HL-60 (cell line): Measurements from ENCODE around the gene KLHL21.
"Not testable (repeated sequence)": the region's sequence is repeated elsewhere in the genome, so short reads cannot be mapped to it uniquely, and the experiment has no call there.

Source experiments
- GABPA ChIP-seq: IDR thresholded peaks from 2 replicates; pipeline ENCODE4 v1.6.1; 2012; ENCODE audit warnings: low read depth
- POLR2AphosphoS5 ChIP-seq: IDR thresholded peaks from 2 replicates; pipeline ENCODE4 v1.6.1; 2012; ENCODE audit warnings: low read depth
- SPI1 ChIP-seq: IDR thresholded peaks from 2 replicates; pipeline ENCODE4 v1.6.1; 2012; ENCODE audit warnings: low read depth, mild to moderate bottlenecking, borderline replicate concordance
- TF ChIP-seq, protein P1 (sequence below): IDR thresholded peaks from one replicate; pipeline ENCODE4 v1.5.1; 2011; ENCODE audit warnings: low read length, control low read depth, inconsistent platforms; ENCODE audit not compliant: insufficient read depth
- TF ChIP-seq, protein P2 (sequence below): IDR thresholded peaks from 2 replicates; pipeline ENCODE4 v1.6.1; 2012; ENCODE audit warnings: low read depth; ENCODE audit not compliant: insufficient replicate concordance

DNA sequence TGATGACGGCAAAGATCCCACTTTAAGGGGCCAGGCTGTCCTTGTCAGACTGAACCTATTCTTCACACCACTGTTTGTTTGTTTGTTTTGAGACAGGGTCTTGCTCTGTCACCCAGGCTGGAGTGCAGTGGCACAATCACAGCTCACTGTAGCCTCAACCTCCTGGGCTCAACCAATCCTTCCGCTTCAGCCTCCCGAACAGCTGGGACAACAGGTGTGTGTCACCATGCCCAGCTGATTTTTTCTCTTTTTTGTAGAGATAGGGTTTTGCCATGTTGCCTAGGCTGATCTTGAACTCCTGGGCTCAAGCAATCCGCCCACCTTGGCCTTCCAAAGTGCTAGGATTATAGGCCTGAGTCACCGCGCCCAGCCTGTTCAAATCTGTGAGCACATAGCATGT lies 34.1 kb upstream of the KLHL21 start:
- TF ChIP-seq GABPA, SPI1, POLR2AphosphoS5: not testable (repeated sequence)
- TF ChIP-seq, protein P1, sequence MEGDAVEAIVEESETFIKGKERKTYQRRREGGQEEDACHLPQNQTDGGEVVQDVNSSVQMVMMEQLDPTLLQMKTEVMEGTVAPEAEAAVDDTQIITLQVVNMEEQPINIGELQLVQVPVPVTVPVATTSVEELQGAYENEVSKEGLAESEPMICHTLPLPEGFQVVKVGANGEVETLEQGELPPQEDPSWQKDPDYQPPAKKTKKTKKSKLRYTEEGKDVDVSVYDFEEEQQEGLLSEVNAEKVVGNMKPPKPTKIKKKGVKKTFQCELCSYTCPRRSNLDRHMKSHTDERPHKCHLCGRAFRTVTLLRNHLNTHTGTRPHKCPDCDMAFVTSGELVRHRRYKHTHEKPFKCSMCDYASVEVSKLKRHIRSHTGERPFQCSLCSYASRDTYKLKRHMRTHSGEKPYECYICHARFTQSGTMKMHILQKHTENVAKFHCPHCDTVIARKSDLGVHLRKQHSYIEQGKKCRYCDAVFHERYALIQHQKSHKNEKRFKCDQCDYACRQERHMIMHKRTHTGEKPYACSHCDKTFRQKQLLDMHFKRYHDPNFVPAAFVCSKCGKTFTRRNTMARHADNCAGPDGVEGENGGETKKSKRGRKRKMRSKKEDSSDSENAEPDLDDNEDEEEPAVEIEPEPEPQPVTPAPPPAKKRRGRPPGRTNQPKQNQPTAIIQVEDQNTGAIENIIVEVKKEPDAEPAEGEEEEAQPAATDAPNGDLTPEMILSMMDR: not testable (repeated sequence)
- TF ChIP-seq, protein P2, sequence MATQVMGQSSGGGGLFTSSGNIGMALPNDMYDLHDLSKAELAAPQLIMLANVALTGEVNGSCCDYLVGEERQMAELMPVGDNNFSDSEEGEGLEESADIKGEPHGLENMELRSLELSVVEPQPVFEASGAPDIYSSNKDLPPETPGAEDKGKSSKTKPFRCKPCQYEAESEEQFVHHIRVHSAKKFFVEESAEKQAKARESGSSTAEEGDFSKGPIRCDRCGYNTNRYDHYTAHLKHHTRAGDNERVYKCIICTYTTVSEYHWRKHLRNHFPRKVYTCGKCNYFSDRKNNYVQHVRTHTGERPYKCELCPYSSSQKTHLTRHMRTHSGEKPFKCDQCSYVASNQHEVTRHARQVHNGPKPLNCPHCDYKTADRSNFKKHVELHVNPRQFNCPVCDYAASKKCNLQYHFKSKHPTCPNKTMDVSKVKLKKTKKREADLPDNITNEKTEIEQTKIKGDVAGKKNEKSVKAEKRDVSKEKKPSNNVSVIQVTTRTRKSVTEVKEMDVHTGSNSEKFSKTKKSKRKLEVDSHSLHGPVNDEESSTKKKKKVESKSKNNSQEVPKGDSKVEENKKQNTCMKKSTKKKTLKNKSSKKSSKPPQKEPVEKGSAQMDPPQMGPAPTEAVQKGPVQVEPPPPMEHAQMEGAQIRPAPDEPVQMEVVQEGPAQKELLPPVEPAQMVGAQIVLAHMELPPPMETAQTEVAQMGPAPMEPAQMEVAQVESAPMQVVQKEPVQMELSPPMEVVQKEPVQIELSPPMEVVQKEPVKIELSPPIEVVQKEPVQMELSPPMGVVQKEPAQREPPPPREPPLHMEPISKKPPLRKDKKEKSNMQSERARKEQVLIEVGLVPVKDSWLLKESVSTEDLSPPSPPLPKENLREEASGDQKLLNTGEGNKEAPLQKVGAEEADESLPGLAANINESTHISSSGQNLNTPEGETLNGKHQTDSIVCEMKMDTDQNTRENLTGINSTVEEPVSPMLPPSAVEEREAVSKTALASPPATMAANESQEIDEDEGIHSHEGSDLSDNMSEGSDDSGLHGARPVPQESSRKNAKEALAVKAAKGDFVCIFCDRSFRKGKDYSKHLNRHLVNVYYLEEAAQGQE: not testable (repeated sequence)
